ENCODE data around the gene NOL9. TPM values are rescaled to one million over a fixed set of nuclear protein-coding genes. Genes with fewer than 3 reads are reported as not detected.

The NOL9 gene
- total RNA-seq (2022; extraction: Qiagen RNA extraction; ENCODE audit: low read depth) = 3.5 to 5.2 TPM (median 4.4 TPM) in 5 replicates

GRCh38 chr1:6554031-6554906 lies at the start of gene NOL9:
Gene NOL9 (minus strand): TSS chr1:6554513. CDS start chr1:6554502, 11 bp downstream.

GRCh38 chr1:6602669-6603237 lies 48.4 kb upstream of the NOL9 start, which contains the start of gene KLHL21:
Gene KLHL21 (minus strand): TSS chr1:6602869. CDS start chr1:6602817, 52 bp downstream.

GRCh38 chr1:6579374-6580118 lies 25.2 kb upstream of the NOL9 start, which contains the start of gene ZBTB48:
Gene ZBTB48 (plus strand): TSS chr1:6579994. CDS start chr1:6580610, 616 bp downstream.

GRCh38 chr1:6554907-6555778 lies 830 bp upstream of the NOL9 start, which contains the start of gene TAS1R1:
Gene TAS1R1 (plus strand): TSS chr1:6555307. CDS start chr1:6555374, 67 bp downstream.

GRCh38 chr1:6491480-6491962 lies 62.8 kb downstream of the NOL9 start, which contains the start of gene PLEKHG5:
Gene PLEKHG5 (minus strand): TSS chr1:6491667. CDS start chr1:6477571, 14,096 bp downstream.

Other genes with a start within 250 kb of the NOL9 start
- gene ACOT7, start 160.7 kb downstream of the NOL9 start, total RNA-seq (2022; extraction: Qiagen RNA extraction; ENCODE audit: low read depth) = 75.8 to 101 TPM (median 95.9 TPM) in 5 replicates
- 3.3 to 7.2 TPM (median 6.0 TPM) in 5 replicates for gene HES2, start 134.6 kb downstream of the NOL9 start, total RNA-seq (2022; extraction: Qiagen RNA extraction; ENCODE audit: low read depth)
- gene ESPN, start 129.7 kb downstream of the NOL9 start, total RNA-seq (2022; extraction: Qiagen RNA extraction; ENCODE audit: low read depth) = 0.29 to 0.94 TPM (median 0.42 TPM) in 5 replicates
- 3.3 to 5.0 TPM (median 4.5 TPM) in 5 replicates for gene TNFRSF25, start 88.3 kb downstream of the NOL9 start, total RNA-seq (2022; extraction: Qiagen RNA extraction; ENCODE audit: low read depth)
- gene PLEKHG5, start 62.8 kb downstream of the NOL9 start, total RNA-seq (2022; extraction: Qiagen RNA extraction; ENCODE audit: low read depth) = 2.9 to 5.2 TPM (median 3.9 TPM) in 5 replicates
- gene TAS1R1, start 794 bp upstream of the NOL9 start, total RNA-seq (2022; extraction: Qiagen RNA extraction; ENCODE audit: low read depth) = not detected in 5 replicates
- 12.5 to 20.0 TPM (median 16.3 TPM) in 5 replicates for gene ZBTB48, start 25.5 kb upstream of the NOL9 start, total RNA-seq (2022; extraction: Qiagen RNA extraction; ENCODE audit: low read depth)
- 16.1 to 27.2 TPM (median 22.0 TPM) in 5 replicates for gene KLHL21, start 48.4 kb upstream of the NOL9 start, total RNA-seq (2022; extraction: Qiagen RNA extraction; ENCODE audit: low read depth)
- 6.7 to 8.9 TPM (median 8.4 TPM) in 5 replicates for gene PHF13, start 59.2 kb upstream of the NOL9 start, total RNA-seq (2022; extraction: Qiagen RNA extraction; ENCODE audit: low read depth)
- gene THAP3, start 70.4 kb upstream of the NOL9 start, total RNA-seq (2022; extraction: Qiagen RNA extraction; ENCODE audit: low read depth) = 15.2 to 17.5 TPM (median 16.9 TPM) in 5 replicates
- gene DNAJC11, start 147.3 kb upstream of the NOL9 start, total RNA-seq (2022; extraction: Qiagen RNA extraction; ENCODE audit: low read depth) = 31.7 to 34.2 TPM (median 33.7 TPM) in 5 replicates
- gene CAMTA1, start 230.9 kb upstream of the NOL9 start, total RNA-seq (2022; extraction: Qiagen RNA extraction; ENCODE audit: low read depth) = 59.8 to 73.8 TPM (median 64.5 TPM) in 5 replicates